Measurements from ENCODE around the gene DENND1A. TPM values are rescaled to one million over a fixed set of nuclear protein-coding genes. Genes with fewer than 3 reads are reported as not detected.

DENND1A gene
- total and polyA plus RNA-seq, 4 donors = 7.9 to 22.0 (median 13.9) TPM

- no peaks in the 10 kb centered on the region for H3K4me1 ChIP-seq (ENCODE audit: control insufficient read depth in 4 of 4, insufficient read depth in 4 of 4, low read length in 3 of 4)
- no peak overlapping the region for H3K9ac ChIP-seq (ENCODE audit: low read depth in 1 of 2, low read length in 2 of 2)
- WGBS = 90% methylated on average over 6 of the region's 6 CpGs
- H3K9me3 ChIP-seq (ENCODE audit: control insufficient read depth in 4 of 4, low read length in 3 of 4) = no peaks in the 10 kb centered on the region
- no peak for DNase-seq (ENCODE audit: low spot score)
- H3K27ac ChIP-seq (ENCODE audit: low read depth in 1 of 2, low read length in 2 of 2) = no peak overlapping the region
- H3K4me3 ChIP-seq (ENCODE audit: low read depth in 1 of 3, low read length in 3 of 3) = no peak overlapping the region
- no peaks in the 10 kb centered on the region for H3K27me3 ChIP-seq (ENCODE audit: control insufficient read depth in 4 of 4, insufficient read depth in 4 of 4, low read length in 3 of 4)
- TF ChIP-seq JUND (IDR thresholded peaks at IDR 0.05) (no peak), MAX (IDR thresholded peaks at IDR 0.05) (no peak), TAF1 (conservative IDR thresholded peaks at IDR 0.05) (no peak), REST (IDR thresholded peaks at IDR 0.05) (no peak), RAD21 (IDR thresholded peaks at IDR 0.05) (no peak)
- H3K36me3 ChIP-seq (ENCODE audit: control insufficient read depth in 4 of 4, insufficient read depth in 3 of 4, low read depth in 1 of 4, low read length in 3 of 4) = no peaks in the 10 kb centered on the region
These were observed 588.1 kb downstream of the DENND1A start for GRCh38 chr9:123341816-123342215.

- Histone ChIP-seq H3K27me3 (ENCODE audit: control insufficient read depth in 4 of 4, insufficient read depth in 4 of 4, low read length in 3 of 4) (no peaks in the 10 kb centered on the region), H3K4me3 (ENCODE audit: low read depth in 1 of 3, low read length in 3 of 3) (no peak overlapping the region), H3K36me3 (ENCODE audit: control insufficient read depth in 4 of 4, insufficient read depth in 3 of 4, low read depth in 1 of 4, low read length in 3 of 4) (no peaks in the 10 kb centered on the region), H3K9me3 (ENCODE audit: control insufficient read depth in 4 of 4, low read length in 3 of 4) (no peaks in the 10 kb centered on the region), H3K4me1 (ENCODE audit: control insufficient read depth in 4 of 4, insufficient read depth in 4 of 4, low read length in 3 of 4) (no peaks in the 10 kb centered on the region), H3K27ac (ENCODE audit: low read depth in 1 of 2, low read length in 2 of 2) (no peak overlapping the region), H3K9ac (ENCODE audit: low read depth in 1 of 2, low read length in 2 of 2) (no peak overlapping the region)
- WGBS = 79% methylated on average over 32 of the region's 32 CpGs
- no peak for DNase-seq (ENCODE audit: low spot score)
- TF ChIP-seq EGR1 (IDR thresholded peaks at IDR 0.05; ENCODE audit: low read depth in 2 of 2) (no peak), MAX (IDR thresholded peaks at IDR 0.05) (no peak), FOXA1 (IDR thresholded peaks at IDR 0.05) (no peak), CTCF (IDR thresholded peaks at IDR 0.05; ENCODE audit: low read depth, low read length, missing input control) (no peak)
These were observed 590.0 kb downstream of the DENND1A start for GRCh38 chr9:123339666-123340510.
